Measurements from ENCODE around the gene DCLK1.

Gene DCLK1

DNA sequence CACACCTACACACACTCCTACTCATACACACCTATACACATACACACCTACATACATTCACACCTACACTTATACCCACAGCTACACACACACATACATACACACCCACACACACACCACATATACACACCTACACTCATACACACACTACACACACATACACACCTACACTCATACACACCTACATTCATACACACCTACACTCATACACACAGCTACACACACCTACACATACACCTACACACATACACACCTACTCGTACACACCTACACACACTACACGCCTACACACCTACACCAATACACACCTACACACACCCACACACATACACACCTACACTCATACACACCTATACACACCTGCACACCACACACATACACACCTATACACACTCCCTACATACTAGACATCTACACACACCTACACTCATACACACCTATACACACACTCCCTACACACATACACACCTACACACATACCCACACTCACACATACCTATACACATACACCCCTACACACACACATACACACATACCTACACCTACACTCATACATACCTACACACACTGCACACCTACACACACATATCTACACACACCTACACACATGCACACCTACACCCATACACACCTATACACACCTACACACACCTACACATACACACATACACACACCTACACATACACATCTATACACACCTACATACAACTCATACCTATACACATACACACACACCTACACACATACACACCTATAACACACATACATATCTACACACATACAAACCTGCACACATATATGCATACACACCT is 369.5 kb downstream of the DCLK1 start:
- no peak for DNase-seq (ENCODE audit: low read depth in 2 of 2)

DNA sequence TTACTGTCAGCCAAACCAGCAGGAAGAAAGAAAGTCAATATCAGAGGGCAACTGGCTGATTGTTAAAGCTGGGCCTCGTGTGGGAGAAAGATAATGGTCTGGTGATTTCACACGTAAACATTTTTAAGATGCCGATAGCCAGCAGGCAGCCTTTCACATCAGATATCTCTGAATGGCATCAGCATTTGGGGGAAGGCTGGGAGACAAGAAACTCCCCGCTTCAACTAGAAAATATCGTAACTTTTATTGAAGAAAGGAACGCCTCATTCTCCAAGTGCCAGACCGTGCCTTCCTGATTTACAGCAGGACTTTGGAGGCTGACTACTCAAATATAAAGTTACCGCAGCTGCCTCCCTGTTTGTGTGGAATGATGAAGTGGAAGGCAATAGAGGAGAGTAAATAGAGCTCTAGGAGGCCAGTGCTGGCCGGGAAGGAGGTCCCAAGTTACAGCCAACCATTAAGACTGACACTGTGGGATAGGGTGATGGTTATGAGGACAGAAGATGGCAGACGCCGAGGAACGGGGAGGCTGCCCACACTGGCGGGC is 370.4 kb downstream of the DCLK1 start:
- no peak for DNase-seq (ENCODE audit: low read depth in 2 of 2)

DNA sequence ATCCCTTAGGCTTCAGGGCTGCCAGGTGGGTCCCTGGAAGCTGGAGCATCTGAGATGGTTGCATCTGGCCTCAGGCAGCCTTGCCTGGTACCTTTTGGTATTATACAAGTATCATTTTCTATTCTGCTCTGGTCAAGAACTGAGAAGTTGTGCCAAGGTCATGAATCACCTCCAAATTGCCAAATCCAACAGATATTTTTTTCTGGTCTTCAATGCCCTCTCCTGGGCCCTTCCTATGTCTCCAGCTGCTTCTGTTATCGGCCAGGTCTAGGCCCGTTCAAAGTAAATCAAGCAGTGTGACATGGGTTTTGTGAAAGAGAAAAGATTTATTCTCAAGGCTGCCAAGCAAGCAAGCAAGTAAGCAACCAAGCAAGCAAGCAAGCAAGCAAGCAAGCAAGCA is 383.6 kb downstream of the DCLK1 start:
- no peak for DNase-seq (ENCODE audit: low read depth in 2 of 2)

DNA sequence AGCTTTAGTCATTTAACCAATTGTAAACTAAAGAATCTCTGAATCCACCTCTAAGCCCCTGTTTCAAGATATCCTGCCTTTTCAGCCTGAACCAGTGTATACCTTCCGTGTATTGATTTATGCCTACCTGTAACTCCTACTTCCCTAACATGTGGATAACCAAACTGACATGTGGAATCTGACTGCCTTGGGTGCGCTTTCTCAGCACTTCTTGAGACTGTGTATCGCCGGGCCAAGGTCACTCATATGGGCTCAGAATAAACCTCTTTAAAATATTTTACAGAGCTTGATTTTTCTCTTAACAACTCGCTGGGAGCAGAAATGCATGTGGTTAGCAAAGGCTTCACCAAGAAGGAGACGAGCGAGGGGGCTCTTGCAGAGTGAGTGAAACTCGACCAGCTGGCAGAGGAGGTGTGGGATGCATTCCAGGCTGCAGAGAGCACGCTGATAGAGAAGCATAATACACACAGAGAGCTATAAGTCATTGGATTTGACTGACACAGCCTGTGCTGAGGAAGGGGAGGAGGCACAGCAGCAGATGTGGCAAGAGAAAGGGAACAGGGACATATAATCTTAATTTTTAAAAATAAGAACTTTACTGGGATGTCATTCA is 386.5 kb downstream of the DCLK1 start:
- DNase-seq (ENCODE audit: low read depth in 2 of 2), result no peak

DNA sequence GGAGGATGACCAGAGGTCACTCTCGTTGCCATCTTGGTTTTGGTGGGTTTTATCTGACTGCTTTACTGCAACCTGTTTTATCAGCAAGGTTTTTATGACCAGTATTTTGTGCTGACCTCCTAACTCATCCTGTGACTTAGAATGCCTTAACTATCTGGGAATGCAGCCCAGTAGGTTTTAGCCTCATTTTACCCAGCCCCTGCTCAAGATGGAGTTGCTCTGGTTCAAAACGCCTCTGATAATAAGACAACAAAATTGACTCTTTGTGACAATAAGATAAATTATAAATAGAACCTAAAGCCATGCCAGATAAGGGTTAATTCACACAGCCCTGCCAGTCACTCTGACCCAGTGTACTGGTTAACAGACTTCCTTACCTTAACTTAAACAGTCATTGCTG is 387.0 kb downstream of the DCLK1 start:
- no peak for DNase-seq (ENCODE audit: low read depth in 2 of 2)

DNA sequence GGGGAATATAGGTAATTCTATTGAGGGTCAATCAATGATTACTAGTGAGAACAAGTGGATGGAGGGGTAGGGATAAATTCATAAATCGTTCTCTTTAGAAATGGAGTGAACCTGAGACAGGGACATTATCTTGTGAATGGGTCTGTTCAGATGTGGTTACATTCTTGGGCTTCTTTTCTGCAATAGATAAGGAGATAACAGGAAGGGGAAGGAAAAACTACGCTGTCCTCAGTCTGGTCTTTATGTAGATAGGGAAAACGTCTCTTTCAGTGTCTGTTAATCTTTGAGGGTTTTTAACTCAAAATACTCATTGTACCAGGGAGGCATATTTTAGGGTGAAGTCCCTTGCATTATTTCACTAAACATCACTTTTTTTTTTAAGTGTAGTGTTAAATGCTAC is 388.0 kb downstream of the DCLK1 start:
- DNase-seq (ENCODE audit: low read depth in 2 of 2), result no peak

DNA sequence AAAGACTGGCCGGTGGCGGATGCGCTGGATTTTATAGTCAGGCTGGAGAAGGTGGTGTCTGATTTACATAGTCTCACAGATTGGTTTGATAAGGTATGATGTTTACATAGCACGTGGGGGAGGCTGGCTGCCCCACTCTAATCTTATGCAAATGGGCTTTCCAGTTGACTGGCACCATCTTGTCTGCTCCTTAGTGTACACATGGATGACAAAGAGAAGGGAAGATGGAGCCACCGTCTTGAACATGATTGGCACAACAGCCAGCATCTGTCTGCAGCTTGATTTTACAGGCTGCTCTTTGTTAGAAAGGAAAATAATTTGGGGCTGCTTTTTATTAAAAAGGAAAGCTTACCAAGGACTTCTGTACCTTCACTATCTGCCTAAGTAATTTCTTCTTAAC is 389.5 kb downstream of the DCLK1 start:
- DNase-seq (ENCODE audit: low read depth in 2 of 2), result no peak

DNA sequence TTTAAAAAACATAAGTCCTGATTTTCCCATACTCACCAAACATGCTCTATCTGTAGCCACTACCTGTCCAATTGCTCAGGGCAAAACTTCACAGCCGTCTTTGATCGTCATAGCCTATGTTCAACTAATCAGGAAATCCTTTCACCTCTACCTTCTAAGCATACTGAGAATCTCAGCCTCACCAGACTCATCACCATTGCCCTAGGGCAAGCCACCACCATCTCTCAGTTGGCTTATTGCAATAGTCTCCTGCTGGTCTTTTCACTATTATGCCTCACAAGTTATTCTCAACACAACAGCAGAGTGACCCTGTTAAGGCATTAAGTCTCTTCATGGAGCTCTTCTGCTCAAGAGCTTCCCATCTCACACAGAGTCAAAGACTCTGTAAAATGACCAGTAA is 394.3 kb downstream of the DCLK1 start:
- DNase-seq (ENCODE audit: low read depth in 2 of 2), result no peak

DNA sequence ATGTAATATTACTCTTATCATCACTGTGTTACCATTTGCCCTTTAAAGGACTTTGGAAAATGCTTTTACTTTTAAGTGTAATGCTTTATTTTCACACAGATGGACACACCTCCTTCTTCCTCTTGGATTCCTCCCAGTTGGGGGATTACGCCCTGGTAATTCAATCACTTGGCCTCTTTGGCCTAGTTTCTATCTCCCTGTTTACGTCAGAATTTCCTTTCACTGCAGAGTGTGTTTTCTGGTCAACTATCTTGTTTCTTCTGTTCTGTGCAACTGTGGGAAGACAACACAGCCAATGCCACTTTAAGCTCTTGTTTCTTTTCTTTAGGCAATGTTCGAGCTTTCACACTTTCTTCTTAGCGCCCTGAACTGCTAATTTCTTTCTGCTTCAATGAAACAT is 397.4 kb downstream of the DCLK1 start:
- no peak for DNase-seq (ENCODE audit: low read depth in 2 of 2)

DNA sequence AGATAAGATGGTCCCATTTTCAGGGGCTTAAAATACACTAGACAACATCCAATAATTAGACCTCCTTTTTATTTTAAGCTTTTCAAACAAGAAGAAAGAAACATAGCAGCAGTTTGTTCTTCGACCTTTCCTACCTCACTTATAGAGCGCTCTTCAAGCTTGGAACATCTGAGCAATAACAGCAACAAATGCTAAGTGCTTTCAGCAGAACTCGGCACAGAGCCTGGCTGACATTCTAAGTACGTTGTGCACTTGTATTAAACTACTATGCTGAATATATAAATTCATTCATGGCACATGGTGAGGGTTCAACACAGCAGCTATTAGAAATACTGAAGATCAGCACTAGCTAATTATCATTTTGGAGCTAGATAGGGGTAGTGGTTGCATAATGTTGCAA is 398.6 kb downstream of the DCLK1 start:
- DNase-seq (ENCODE audit: low read depth in 2 of 2), result no peak

DNA sequence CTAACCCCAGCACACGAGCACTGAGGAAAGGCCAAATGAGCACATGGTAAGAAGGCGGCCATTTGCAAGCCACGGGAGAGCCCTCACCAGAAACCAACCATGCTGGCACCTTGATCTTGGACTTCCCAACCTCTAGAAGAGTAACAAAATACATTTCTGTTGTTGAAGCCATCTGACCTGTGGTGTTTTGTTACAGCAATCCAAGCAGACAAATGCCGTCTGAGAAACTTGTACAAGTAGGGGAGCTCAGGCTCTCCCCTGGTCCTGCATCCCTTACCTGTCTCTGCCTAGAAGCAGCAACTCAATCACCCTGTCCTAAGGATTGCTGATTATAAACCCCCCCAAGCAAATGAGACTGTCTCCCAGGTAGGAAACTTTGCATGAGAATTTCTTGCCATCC is 399.7 kb downstream of the DCLK1 start:
- no peak for DNase-seq (ENCODE audit: low read depth in 2 of 2)

DNA sequence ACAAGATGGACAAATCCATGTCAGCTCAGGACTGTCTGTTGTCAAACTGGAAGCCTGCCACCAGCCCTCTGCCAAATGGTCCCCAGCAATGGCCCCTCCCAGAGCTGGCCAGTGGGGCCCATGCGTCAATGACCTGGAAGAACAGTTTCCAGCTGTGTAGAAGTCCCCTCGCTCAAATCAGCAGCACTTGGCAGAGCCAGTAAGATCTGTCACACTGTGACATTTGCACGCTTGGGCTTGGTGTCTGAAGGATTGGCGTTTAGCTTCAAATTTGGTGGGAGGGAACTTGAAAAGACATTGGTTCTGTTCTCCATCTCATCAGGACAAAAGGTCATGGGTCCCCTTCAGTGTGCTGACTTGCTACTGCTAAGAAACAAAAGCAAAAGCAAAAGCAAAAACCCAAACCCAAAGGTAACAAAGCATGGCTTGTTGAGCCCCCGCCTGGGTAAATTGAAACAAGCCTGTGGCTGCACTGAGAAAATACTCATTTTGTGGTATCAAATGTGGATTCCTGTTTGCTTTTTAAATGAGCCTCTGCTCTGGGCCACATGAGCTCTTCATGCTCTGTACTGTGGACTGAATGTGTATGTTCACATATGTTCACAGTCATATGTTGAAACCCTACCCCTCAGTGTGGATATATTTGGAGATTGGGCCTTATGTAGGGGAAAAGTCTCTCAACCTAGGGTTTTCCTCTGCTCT is 401.1 kb downstream of the DCLK1 start:
- no peak for DNase-seq (ENCODE audit: low read depth in 2 of 2)

DNA sequence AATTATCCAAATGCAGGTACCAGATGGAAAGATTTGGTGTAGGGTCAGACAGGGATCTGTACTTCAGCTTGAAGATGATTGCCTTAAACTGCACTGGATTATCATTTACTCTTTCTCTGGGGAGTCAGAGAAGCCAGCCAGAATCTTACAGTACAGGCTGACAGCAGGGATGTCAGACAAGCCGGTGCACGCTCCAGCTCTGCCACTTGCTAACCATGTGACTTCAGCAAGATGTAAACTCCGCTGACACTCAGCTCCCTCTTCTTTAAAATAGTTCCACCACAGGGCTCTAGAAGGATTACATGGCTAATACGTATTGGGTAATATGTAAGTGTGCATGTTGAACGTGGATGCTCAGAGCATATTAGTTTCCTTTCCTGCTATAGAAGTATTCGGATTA is 403.3 kb downstream of the DCLK1 start:
- no peak for DNase-seq (ENCODE audit: low read depth in 2 of 2)

DNA sequence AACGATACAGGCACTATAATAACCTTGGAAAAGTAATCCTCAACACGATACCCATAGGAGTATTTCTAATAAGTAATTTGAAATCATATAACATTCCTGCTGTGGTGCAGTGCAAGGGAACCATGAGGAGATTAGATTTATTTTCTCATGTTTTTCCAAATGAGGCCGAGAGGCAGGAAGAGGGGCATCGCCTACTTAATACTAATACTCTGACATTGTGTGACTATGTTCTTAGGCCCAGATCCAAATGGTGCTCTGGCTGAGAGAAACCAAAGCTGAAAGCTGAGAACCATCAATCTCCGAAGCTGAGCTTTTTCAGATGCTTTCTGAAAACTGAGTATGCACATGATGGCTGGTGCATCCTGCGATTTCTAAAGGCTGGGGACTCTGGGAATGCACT is 406.7 kb downstream of the DCLK1 start:
- DNase-seq (ENCODE audit: low read depth in 2 of 2), result no peak

DNA sequence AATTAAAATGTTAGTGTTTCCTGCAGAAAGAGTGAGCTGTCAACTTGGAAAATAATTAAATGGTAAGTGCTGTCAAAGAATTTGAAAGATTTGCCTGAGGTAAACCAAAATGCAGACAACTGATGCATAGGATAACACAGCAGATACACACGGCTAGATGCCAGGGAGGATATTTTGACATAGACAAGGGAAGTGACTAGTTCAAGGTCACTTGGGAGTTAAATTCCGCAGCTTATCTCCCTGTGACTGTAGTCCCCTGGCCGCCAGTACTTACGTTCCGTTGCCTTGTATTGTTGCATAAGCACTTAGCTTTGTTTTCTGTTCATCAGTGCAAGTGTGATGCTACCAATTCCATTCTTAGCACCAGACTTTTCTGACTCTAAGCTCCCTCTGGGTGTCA is 407.4 kb downstream of the DCLK1 start:
- no peak for DNase-seq (ENCODE audit: low read depth in 2 of 2)

DNA sequence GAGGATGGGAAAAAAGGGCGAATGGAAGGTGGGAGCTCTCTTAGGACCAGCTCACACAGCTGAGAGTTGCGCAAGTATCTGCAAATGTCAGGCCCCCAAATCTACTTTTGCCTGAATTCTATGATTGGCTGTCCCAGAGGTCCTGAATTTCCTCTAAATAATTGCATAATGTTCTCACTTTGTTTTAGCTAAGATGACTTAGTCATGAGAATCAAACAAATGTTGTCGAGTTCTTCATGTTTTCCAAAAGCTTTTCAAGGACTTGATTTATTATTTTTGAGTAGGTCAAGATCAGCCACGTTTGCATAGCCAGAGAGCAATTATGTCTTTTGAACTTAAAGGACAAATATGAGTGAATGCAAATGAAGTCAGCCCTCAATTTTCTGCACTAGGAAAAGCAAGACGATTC is 408.1 kb downstream of the DCLK1 start:
- no peak for DNase-seq (ENCODE audit: low read depth in 2 of 2)

DNA sequence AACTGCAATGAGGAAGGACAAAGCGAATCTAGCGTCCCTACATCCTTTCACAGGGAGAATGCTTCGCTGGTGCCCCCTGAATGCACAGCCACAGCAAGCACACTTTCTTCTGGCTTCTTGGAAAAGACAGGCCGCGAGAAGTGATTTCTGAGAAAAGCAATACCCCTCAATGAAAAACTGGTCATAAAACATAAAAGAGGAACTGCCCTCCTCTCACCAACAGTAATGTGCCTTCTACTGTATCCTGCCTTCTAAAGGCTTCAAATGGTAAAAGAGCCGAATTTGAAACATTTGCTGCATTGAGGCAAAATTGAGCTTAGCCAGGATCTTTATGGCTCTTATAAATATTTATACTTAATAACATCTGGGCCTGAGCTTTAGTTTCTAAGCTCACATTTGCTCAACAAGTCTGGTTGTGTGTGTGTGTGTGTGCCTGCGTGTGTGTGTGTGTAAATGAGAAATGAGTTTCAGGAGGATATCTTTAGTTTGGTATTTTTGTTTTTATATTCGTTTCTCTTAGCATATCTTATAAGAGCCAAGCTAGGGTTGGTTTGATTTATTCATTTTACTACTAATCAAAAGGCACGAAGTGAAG is 408.6 kb downstream of the DCLK1 start:
- DNase-seq (ENCODE audit: low read depth in 2 of 2), result no peak

DNA sequence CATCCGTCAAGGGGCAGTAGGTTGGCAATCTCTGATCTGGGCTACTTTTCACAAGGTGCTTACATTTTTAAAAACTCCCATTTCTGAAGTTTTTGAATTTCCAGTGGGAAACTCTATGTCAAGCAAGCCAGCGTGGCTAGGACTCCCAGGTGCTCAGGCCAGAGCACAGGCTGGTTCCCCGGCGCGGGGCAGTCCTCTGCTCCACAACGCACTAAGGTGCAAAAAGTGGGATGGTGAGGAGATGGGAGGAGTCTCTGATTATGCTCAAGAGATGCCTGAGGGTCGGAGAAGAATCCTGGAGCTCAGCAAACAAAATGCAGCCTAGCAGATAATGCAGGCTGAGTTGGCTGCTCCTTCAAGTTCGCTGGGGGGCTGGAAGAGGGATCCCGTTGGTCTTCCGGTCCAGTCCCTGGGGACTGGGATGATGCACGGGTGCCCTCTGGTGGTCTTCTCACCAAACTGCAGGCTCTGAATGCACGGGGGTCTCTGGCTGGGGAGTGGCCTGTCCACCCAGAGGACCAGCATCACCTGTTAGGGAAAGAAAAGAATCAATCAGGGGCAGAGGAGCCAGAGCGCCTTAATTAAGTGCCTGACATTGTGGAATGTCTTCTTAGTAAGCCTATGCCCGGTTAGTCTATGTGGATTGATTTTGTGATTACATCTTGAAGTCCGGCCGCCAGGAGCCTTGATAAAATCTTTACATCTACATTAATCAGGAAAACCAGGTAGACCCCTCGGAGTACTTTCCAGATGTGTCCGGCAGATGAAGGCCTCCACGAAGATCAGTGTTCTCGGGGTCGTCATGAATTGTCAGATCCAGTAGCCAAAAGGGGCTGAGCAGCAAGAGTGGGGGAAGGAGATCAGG is 410.3 kb downstream of the DCLK1 start:
- peak; percentile 7 to 8 for DNase-seq (ENCODE audit: low read depth in 2 of 2)

DNA sequence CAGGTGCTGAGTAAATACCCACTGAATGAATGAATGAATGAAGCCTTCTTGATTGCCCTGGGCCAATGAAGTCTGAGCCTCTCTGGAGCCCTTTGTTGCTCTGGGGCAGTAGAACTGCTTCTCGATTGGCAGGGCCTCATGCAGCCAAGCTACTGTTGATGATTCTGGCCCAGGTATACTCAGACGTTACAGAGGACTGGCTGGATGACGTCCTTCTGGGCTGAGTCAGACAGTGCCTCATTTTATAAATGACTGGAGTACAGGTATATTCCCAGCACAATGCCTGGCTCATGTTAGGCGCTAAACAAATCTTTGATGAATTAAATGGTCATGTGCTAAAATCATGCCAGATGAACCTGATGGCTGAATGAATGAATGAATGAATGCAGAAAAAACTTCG is 410.9 kb downstream of the DCLK1 start:
- DNase-seq (ENCODE audit: low read depth in 2 of 2), result no peak
